HG03097 (cell line): ENCODE measurements around the gene AQP1.

Experiments
- ATAC-seq: cut with Tn5 transposase; IDR thresholded peaks from one replicate; pipeline ENCODE4 v1.9.1; 2021; ENCODE audit not compliant: unreplicated experiment, low FRiP score

AQP1 gene

DNA sequence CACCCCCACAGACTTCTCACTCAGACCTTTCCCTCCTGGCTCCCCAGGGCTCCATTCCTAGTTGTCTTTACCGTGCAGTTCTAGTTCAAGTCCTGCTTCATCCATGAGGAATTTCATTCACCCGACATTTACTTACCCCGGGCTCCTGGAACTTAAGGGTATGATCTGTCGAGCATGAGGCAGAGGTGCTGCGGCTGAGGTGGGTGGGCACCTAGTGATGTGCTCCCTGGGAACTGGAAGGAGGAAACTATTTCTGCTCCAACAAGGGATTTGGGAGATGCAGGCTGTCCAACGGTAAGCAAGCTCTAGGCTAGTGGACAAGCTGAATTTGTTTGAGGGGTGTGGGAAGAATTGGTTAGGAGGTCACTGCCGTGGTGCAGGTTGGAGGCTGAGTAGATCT is 30.2 kb upstream of the AQP1 start:
- no peak for ATAC-seq

DNA sequence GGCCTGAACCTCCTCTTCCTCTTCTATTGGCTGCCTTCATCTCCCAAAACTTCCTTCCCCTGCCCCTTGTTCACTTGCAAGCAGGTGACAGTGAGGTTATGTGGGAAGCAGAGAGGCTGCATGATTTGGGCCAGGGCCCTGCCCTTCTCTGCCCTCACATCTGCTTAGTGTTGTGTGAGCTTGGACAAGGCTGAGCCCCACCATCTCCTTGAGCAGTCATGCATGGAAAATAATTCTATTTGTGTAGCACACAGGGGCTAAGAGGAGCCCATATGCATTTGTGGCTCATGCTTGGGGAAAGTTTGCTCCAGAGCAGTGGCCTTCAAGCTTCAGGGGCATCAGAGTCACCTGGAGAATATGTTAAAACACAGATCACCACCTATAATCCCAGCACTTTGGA is 26.8 kb upstream of the AQP1 start:
- no peak for ATAC-seq

DNA sequence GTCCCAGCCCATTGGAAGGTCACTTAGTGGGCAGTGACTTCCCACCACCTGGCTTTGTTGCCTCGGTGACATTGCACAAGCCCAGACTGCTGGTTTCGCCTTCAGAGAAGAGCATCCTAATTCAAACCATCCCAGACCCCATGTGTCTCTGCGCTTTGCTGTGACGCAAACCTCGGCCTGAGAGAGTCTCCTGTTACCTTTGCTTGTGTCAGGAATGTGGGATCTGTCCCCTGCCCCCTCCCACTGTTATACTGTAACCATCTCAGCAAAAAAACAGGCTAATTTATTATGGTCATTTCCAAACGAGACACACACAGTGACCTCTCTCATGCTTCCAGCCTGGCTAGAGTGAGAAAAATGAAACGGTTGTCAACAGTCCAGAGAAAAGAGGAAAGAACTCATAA is 25.0 kb upstream of the AQP1 start:
- ATAC-seq, result no peak

DNA sequence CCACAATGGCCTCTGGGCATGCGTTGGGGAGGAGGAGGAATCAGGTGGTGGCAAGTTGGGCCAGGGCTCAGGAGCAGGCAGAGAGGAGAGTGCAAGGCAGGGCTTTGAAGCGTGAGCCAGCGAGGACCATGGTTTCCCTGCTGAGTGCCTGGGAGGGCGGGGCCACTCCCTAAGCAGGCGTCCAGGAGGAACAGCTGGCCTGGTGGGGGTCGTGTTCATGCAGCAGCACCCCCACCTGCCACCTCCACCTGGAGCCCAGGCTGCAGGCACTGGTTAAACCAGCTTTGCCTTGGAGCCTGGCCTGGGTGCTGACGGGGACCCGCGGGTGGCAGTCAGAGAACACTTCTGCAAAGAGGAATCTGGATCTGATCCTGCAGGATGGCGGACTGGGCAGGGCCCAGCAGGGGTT is 24.2 kb upstream of the AQP1 start:
- ATAC-seq, result no peak

DNA sequence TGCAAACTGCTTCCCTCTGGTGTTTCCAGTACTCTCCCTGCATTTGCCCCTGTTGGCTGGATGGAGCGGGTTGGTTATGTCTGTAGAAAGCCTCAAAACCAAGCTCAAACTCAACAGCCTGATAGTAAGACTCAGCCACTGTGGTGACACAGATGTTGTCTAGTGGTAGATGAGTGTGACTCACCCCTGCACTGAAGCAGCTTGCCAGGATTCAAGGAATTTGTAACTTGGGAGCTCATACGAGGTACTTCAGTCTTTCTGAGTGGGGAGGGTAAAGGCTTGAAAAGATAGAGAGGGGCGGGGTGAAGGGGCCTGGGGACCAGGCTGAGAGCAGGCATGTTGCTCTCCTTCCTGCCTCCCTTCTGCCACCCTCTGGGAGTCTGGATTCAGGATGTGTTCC is 22.9 kb upstream of the AQP1 start:
- ATAC-seq, result no peak

DNA sequence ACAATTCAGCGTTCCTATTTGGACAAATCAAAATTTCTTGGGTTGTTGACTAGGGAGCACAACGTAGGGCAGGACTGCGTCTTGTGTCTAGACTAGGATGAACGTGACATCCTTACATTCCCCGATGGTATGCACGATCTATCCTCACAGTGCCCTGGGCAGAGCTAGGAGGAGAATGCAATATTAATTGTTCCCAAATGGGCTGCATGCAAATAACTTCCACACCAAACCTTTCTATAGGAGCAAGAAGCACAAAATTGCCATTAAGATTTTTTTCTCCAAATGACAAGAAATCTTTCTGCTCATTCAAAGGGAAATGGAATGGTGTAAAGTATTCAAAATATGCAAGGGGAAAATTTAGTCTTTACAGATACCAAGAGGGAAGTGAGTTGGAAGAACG is 21.4 kb upstream of the AQP1 start:
- no peak for ATAC-seq

DNA sequence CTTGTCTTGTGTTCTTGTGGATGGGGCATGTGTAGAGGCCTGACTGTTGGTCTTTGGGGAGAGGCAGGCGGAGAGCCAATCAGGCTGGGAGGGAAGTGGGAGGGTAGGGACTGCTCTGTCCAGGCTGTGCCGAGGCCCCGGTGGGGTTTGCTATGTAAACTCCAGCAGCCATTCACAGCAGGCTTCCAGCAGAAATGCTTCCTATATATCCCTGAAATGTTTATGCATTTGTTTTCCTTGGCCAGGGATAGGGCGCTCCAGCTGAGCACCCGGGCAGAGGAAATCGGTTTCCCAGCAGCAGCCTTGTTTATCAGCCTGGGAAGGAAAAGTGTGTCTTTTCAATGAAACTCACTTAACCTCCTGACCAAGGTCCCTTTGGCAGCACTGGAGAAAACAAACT is 18.3 kb upstream of the AQP1 start:
- no peak for ATAC-seq

DNA sequence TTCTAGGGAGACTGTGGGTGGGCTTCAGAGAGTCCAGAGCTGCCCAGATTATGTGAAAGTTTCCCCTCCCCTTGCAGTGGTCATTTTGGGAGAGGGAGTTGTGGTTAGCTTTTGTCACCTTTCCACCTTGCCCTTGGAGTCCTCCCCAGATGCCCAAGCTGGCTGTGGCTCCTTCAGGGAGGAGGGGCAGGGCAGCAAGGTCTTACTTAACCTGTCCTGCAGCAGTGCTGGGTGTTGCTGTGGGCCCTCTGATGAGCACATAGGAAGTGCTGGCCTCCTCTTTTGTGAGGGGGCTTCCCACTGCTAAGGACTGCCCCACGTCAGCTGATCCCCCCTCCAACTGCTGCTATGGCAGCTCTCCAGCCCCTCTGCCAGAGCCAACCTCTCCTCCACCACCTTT is 17.6 kb upstream of the AQP1 start:
- ATAC-seq, result no peak

DNA sequence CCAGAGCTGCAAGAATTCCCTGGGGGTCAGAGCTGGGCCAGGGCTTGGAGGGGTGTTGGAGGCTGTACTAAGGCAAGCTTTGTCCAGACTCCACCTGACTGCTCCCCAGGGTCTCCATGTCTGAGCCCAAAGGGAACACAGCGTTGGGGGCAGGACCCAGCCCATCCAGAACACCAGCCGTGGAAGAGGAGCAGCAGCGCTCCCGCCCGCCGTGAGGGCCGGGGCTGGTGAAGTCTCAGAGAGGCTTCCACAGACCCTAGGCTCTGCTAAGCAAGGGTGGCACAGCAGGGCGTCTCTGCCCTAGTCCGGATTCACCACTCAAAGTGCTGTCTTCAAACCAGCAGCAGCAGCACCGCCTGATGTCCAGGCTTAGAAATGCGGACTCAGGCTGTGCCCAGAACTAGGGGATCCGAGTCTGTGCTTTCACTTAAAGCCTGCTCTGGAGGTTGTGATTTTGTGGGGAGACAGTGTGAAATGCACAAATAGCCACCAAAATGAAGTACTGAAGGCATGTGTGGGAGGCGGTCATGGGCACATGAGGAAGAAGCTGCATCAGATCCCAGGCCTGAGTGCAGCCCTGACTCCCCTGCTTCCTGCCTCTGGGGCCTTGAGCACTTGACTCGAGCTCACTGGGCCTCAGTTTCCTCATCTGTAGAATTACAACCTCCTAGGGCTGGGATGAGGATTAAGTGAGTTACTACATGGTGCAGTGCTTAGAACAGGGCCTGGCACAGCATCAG is 16.6 kb upstream of the AQP1 start:
- ATAC-seq, result no peak

DNA sequence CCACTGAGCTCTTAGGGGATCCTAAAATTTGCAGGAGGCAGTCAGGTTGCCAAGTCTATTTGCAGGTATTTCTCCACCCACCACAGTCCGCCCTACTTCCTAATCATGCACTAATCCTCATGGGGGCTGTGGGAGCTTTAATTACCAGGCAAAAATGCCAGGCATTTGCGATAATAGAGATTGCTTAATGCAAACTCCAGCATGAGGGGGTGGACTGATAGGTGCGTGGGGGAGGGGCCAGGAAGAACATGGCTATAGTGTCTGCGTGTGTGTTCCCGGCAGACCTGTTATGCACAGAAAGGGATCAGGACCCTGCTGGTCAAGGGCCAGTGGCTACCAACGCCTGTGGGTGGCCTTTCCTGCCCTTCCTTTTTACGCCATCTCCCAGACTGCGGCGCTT is 15.6 kb upstream of the AQP1 start:
- ATAC-seq, result no peak

DNA sequence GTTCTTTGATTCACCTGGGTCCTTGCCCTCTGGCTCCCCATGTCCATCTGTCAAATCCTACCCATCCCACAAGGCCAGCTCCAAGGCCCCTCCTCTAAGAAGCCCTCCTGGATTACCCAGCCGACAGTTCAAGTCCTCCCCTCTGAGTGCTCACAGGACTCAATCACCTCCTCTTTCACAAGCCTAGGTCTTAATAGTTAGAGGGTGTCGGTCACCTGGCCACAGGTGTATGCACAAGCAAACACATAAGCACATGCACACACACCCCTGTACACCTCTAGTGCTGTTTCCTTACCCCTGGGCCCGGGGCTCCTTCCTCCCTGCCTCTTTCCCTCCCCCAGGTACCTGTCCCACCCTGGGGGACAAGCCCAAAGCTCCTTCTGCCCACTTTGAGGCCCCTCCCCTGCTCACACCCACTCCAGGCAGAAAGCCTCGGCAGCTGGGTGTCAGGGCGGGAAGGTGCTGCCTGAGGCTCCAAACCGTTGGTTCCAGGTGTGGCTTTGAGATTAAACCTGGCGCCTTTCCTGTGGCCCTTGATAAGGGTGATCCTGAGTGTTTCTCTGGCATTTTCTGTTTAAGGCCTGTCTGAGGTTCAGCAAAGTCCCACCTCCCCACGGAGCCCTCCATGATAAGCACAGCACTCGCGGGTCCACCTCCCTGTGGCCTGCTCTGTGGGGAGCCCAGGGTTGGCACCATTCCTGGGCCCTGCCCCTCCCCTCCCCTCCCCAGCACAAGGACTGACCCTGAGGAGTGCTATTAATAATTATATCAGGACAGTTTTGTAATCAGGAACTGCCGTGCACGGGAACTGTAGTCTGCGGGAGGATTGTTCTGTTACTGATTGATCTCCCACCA is 14.6 kb upstream of the AQP1 start:
- ATAC-seq, result no peak

DNA sequence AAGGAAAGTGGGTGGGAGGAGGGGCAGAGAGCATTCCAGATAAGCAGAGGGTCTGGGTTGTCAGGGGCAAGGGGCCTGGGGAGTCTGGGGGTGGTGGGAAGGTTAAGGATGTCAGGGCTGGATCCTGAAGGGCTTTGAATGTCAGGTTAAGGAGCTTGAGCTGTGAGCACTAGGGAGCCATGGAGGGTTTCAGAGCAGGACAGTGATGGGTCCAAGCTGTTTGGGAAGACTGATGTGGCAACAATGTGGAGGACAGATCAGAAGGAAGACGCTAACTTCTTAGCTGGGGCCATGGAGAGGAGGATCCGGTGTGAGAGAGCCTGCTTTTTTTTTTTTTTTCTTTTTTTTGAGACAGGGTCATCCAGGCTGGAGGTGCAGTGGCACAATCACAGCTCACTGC is 13.9 kb upstream of the AQP1 start:
- ATAC-seq, result no peak

DNA sequence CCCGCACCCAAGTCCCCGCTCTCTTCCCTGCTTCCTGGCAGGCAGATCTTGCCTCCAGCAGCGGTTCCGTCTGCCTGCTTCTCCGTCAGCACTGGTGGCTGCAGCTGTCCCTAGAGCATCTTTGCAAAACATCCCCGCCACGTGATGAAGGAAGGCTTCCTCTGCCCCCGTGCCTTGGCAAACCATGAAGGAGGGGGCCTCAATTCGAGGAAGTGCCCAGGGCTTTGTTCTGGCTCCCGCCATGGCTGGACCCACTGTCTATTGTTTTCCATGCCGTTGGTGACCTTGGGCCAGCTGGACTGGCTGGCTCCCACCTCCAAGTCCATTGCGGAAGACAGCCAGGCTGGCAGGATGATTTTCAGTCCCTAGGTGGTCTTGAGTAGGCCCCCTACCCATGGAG is 13.2 kb upstream of the AQP1 start:
- ATAC-seq, result no peak

DNA sequence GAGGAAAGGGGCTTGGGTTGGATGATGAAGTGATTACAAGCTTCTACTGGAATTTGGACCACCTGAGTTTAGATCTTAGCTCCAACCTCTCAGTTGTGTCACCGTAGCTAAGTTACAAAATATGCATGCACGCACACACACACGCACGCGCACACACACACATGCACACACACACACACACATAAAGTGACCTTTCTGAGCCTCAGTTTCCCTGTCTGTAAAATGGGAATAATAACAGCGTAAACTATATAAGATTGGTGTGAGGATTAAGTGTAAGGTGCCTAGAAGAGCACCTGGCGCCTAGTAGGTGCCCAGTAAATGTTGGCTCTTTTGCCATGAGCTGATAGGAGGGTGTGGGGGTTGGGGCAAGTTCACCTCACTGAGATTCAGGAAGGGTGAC is 12.6 kb upstream of the AQP1 start:
- ATAC-seq, result no peak

DNA sequence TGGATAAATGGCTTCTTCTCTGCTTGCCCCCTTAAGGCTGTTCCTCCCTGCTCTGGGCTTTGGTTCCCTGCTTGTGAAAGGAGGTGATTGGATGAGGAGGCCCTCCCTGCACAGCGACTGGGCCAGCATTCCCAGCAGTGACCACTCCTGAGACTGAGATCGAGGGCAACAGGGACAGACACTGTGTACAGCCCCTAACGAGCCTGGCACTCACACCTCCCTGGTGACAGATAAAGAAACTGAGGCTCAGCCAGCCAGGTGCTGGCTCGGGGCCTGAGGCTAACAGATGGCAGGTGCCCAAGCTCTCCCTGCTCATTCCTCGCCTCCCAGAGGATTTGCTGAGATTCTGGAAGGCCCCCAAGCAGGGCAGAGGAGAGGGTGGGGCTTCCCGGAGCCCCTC is 12.0 kb upstream of the AQP1 start:
- no peak for ATAC-seq

DNA sequence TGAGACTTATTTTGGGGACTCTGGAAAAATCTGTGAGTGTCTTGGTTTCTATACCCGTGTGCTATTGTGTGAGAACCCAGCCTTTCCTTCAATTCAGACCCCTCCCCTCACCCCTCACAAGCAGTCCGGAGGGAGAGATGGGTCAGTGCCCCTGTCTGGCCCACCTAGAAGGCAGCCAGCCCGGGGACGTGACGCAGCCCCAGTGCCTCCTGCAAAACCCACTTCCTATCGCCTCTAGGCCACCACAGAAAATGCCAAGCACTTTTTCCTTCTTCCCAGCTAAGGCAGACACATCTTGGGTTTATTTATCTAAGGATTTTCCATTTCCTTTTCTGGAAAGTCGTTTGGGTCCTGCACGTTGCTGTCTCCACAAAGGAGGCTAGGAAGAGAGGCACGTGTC is 11.6 kb upstream of the AQP1 start:
- no peak for ATAC-seq

DNA sequence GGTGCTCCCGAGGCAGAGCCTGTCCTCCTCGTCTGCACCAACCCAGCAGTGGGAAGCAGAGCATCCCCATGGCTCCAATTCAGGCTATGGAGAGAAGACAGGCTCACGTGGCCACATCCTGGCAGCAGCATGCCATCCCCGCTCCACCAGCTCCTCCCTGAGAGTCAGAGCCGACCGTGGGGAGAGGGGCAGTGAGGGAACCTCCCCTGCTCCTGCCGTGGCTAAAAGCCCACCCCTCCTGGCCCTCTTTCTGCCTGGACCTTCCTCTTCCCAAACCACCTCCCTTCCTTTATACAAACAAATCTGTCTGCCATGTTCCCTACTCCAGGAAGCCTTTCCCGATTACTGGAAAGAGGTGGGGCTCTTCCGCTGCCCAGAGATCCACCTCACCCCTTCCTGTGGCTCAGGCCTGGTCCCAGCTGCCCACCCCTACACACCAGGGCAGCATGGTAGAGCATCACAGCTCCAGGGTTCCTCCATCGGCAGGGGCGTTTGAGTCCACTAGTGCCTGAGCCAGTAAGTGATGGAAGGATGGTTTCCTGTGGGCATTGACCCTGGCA is 10.8 kb upstream of the AQP1 start:
- ATAC-seq, result no peak

DNA sequence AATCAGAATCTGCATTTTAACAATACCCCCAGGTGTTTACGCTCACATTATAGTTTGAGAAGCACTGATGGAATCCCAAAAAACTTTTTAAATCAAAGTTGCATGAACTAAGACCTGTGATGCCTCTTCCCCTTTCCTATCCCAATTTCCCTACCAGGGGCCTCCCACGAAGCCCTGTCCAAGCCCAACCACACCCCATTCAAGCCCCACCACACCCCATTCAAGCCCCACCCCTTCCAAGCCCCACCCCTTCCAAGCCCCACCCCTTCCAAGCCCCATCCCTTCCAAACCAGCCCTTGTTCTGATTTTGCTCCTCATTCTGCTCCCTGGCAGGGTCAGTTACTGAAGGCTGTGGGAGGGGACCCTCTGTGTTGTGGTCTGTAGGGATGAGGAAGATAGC is 9.8 kb upstream of the AQP1 start:
- ATAC-seq, result no peak

DNA sequence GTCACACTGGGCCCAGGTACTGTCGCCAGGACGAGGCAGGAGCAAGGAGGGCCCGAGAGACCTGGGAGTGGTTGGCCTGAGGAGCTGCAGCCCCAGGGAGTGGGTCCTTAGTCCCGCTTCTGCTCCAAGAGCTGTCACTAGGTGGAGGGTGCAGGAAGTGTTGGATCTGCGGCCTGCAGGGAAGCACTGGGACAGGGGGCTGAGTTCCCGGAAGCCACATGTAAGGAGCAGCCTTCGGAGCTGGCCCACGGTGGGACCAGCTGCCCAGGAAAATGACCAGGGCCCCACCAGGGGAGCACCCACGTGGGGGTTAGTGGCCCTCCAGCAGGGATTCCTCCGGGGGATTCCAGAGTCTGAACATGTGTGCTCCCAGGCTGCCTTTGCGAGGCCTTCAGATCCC is 9.2 kb upstream of the AQP1 start:
- ATAC-seq, result no peak

DNA sequence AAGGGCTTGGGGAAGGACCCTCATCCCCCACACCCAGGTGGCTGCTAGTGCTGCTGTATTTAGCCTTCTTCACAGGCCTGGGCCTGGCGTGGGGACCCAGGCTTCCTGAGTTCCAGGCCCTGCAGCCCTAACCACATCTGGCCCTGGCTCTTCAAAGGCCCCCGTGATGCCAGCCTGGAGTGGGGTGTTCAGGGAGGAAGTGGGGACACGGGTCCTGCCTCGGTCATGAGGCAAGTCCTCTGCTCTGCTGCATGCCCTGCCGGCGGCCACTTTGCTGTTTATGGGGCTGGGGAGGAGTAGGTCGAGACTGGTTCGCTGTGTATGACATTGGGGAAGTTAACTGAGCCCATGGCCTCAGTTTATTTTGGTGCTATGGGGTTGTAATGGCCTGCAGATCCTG is 8.5 kb upstream of the AQP1 start:
- ATAC-seq, result no peak

DNA sequence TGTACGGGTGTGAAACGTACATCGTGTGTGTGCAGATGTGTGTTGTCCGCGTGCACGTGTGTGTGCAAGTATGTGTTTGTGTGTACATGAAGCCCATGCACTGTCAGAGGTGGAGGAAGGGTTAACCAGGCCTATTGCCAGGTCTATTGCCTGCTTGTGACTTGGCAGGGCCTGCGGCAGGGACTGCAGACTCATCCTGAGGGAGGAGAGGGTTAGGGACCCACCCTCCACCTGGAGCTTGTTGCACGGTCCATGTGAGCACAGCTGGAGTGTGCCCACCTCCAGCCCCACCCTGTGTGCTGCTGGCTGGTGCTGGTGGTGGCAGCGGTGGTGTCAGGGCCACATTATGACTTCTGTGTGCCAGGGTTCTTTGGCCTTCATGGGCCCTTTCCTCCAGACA is 7.1 kb upstream of the AQP1 start:
- no peak for ATAC-seq
